Subcutaneous abdominal adipose tissue (tissue), 5 donors: ENCODE results near the gene CHST13.
"Not testable (repeated sequence)": the region's sequence is repeated elsewhere in the genome, so short reads cannot be mapped to it uniquely, and the experiment has no call there.

ENCODE experiments used
- H3K27ac ChIP-seq: one replicate; pipeline ENCODE4 v1.7.0; 2013; ENCODE audit warnings: low read depth, mild to moderate bottlenecking, inconsistent platforms, low read length, moderate library complexity
- H3K27me3 ChIP-seq, 5 donors: one replicate each; pipeline ENCODE4 v1.7.0; 2013; ENCODE audit warnings: low read length in 5 of 5, inconsistent platforms in 1 of 5; ENCODE audit not compliant: control insufficient read depth in 5 of 5, insufficient read depth in 4 of 5
- H3K36me3 ChIP-seq, 5 donors: one replicate each; pipeline ENCODE4 v1.7.0; 2013; ENCODE audit warnings: low read length in 5 of 5; ENCODE audit not compliant: control insufficient read depth in 5 of 5, insufficient read depth in 5 of 5
- H3K4me1 ChIP-seq, 5 donors: one replicate each; pipeline ENCODE4 v1.7.0; 2013; ENCODE audit warnings: low read length in 5 of 5, mild to moderate bottlenecking in 3 of 5, moderate library complexity in 1 of 5; ENCODE audit not compliant: control insufficient read depth in 5 of 5, insufficient read depth in 5 of 5
- H3K4me3 ChIP-seq, 5 donors: one replicate each; pipeline ENCODE4 v1.7.0; 2013; ENCODE audit warnings: low read length in 5 of 5, low read depth in 1 of 5
- H3K9ac ChIP-seq, 5 donors: one replicate each; pipeline ENCODE4 v1.7.0; 2013; ENCODE audit warnings: low read length in 5 of 5, mild to moderate bottlenecking in 4 of 5, moderate library complexity in 3 of 5
- H3K9me3 ChIP-seq, 5 donors: one replicate each; pipeline ENCODE4 v1.7.0; 2013; ENCODE audit warnings: low read length in 5 of 5; ENCODE audit not compliant: control insufficient read depth in 5 of 5
- donor health status: healthy.
- donor health status: healthy.
- donor health status: healthy.
- donor health status: healthy.
- donor health status: healthy.

Gene CHST13

DNA sequence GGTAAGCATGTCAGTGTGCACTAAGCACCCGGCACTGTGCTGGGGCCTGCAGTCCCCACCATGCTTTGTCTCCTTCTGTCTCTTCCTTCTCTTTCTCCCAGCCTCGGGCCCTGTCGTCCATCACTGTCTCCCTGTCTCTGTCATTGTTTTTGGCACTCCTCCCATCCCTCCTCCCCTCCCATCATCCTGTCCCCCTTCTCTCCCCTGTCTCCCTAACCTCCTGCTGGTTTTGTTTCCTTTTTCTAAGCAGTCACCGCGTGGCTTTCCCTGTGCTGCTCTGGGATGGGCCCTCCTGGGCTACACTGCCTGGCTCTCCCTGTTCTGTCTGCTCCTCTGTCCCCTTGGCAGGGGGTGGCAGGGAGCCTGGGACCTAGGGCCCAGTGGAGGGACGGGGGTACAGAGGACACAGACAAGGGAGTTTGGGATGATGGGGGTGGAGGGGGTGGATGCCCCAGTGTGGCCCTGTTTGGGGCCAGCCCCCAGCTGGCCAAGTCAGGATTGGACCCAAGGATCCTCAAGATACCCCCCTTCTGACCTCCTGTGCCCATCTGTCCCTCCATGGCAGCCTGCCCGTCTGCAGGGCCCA, 5.7 kb downstream of the CHST13 start:
- Histone ChIP-seq H3K4me3 (no peak overlapping the region), H3K4me1 (peaks cover 0 to 22% (median 3%) of the 10 kb centered on the region in 5 donors), H3K27ac (no peak overlapping the region), H3K9ac (peak overlapping the region in 1 of 5 donors; percentile 29), H3K36me3 (no peaks in the 10 kb centered on the region), H3K27me3 (peaks cover 0 to 9% (median 3%) of the 10 kb centered on the region in 5 donors), H3K9me3 (no peaks in the 10 kb centered on the region)

GRCh38 chr3:126530171-126531050, 6.5 kb downstream of the CHST13 start:
- H3K36me3 ChIP-seq: no peaks in the 10 kb centered on the region
- no peak overlapping the region for H3K4me3 ChIP-seq
- H3K9me3 ChIP-seq: no peaks in the 10 kb centered on the region
- H3K9ac ChIP-seq: peak overlapping the region in 1 of 5 donors; percentile 29
- H3K27me3 ChIP-seq: peaks cover 0 to 11% (median 4%) of the 10 kb centered on the region in 5 donors
- peaks cover 0 to 20% (median 0%) of the 10 kb centered on the region in 5 donors for H3K4me1 ChIP-seq
- no peak overlapping the region for H3K27ac ChIP-seq

GRCh38 chr3:126531051-126531330, 7.0 kb downstream of the CHST13 start:
- Histone ChIP-seq H3K27me3 (peaks cover 3 to 13% (median 8%) of the 10 kb centered on the region in 5 donors), H3K36me3 (no peaks in the 10 kb centered on the region), H3K4me3 (no peak overlapping the region), H3K9me3 (no peaks in the 10 kb centered on the region), H3K4me1 (peaks cover 0 to 20% (median 0%) of the 10 kb centered on the region in 5 donors), H3K27ac (no peak overlapping the region), H3K9ac (no peak overlapping the region)

- Histone ChIP-seq H3K9me3 (no peaks in the 10 kb centered on the region), H3K4me3 (no peak overlapping the region), H3K9ac (no peak overlapping the region), H3K27ac (no peak overlapping the region), H3K36me3 (no peaks in the 10 kb centered on the region), H3K4me1 (peaks cover 0 to 20% (median 0%) of the 10 kb centered on the region in 5 donors), H3K27me3 (peaks cover 12 to 29% (median 18%) of the 10 kb centered on the region in 5 donors)
Measured at GRCh38 chr3:126533506-126533905, 9.6 kb downstream of the CHST13 start.

DNA sequence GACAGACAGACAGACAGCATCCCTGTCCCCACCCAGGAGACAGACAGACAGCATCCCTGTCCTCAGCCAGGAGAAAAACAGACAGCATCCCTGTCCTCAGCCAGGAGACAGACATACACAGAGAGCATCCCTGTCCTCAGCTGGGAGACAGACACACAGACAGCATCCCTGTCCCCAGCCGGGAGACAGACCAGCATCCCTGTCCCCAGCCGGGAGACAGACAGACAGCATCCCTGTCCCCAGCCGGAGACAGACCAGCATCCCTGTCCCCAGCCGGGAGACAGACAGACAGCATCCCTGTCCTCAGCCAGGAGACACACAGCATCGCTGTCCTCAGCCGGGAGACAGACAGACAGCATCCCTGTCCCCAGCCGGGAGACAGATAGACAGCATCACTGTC, 10.8 kb downstream of the CHST13 start:
- not testable (repeated sequence) for H3K4me3 ChIP-seq, H3K36me3 ChIP-seq, H3K9ac ChIP-seq, H3K27ac ChIP-seq, H3K9me3 ChIP-seq
- peaks cover 0 to 17% (median under 1%) of the 10 kb centered on the region in 5 donors for H3K4me1 ChIP-seq
- peaks cover 12 to 29% (median 18%) of the 10 kb centered on the region in 5 donors for H3K27me3 ChIP-seq

DNA sequence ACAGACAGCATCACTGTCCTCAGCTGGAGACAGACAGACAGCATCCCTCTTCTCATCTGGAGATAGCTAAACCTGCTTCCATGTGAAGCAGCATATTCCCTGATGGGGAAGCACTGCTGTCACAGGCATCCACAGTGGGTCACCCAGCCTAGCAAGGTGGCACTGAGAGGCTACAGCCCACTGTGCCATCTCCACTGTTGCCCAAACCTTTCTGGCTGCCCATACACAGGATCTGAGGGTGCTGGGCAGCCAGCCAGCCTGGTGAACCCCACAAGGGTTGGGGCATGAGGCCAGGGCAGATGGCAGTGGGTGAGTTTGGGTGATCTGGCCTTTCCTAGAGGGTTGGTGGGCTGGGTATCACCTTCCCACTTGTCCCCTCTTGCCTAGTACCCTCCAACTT, 11.7 kb downstream of the CHST13 start:
- peaks cover 12 to 32% (median 19%) of the 10 kb centered on the region in 5 donors for H3K27me3 ChIP-seq
- H3K36me3 ChIP-seq: no peaks in the 10 kb centered on the region
- peaks cover 3 to 17% (median 7%) of the 10 kb centered on the region in 5 donors for H3K4me1 ChIP-seq
- H3K9ac ChIP-seq: no peak overlapping the region
- H3K27ac ChIP-seq: no peak overlapping the region
- H3K9me3 ChIP-seq: no peaks in the 10 kb centered on the region
- H3K4me3 ChIP-seq: no peak overlapping the region

DNA sequence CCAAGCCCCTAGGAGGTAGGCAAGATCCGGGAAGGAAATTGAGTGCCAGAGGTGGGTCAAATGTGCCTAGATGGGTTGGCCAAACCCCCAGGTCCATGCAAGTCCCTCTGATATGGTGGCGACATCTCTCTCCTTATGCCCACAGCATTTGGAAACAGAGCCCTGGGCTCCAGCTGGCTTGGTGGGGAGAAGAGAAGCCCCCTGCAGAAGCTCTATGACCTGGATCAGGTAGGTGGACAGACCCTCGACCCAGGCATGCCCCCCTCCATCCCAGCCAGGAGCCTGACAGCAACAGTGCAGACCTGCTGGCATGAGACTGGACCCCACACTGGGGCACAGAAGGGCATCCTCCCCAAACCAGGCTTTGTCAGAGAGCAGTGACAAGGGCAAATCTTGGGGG, 12.2 kb downstream of the CHST13 start:
- H3K4me3 ChIP-seq: no peak overlapping the region
- H3K4me1 ChIP-seq: peaks cover 3 to 18% (median 11%) of the 10 kb centered on the region in 5 donors
- no peaks in the 10 kb centered on the region for H3K36me3 ChIP-seq
- H3K9ac ChIP-seq: no peak overlapping the region
- H3K27me3 ChIP-seq: peaks cover 12 to 37% (median 22%) of the 10 kb centered on the region in 5 donors
- H3K27ac ChIP-seq: no peak overlapping the region
- no peaks in the 10 kb centered on the region for H3K9me3 ChIP-seq

GRCh38 chr3:126537116-126537729, 13.3 kb downstream of the CHST13 start:
- H3K4me3 ChIP-seq: no peak overlapping the region
- H3K9me3 ChIP-seq: no peaks in the 10 kb centered on the region
- peaks cover 18 to 38% (median 29%) of the 10 kb centered on the region in 5 donors for H3K27me3 ChIP-seq
- no peaks in the 10 kb centered on the region for H3K36me3 ChIP-seq
- no peak overlapping the region for H3K27ac ChIP-seq
- peaks cover 3 to 29% (median 14%) of the 10 kb centered on the region in 5 donors for H3K4me1 ChIP-seq
- H3K9ac ChIP-seq: no peak overlapping the region

GRCh38 chr3:126537730-126538281, 13.9 kb downstream of the CHST13 start:
- Histone ChIP-seq H3K4me1 (peaks cover 3 to 29% (median 14%) of the 10 kb centered on the region in 5 donors), H3K27me3 (peaks cover 18 to 44% (median 29%) of the 10 kb centered on the region in 5 donors), H3K9ac (no peak overlapping the region), H3K9me3 (no peaks in the 10 kb centered on the region), H3K36me3 (no peaks in the 10 kb centered on the region), H3K4me3 (no peak overlapping the region), H3K27ac (no peak overlapping the region)
